GM10266 (cell line): ENCODE data around the gene THRA.
A peak's percentile ranks its signal among the peaks of the same experiment; 100 is the strongest.

Experiments used
- DNase-seq: peaks from one replicate; pipeline ENCODE4 v3.0.0; 2012; ENCODE audit errors: extremely low spot score
- CTCF ChIP-seq: IDR thresholded peaks from 2 replicates; pipeline ENCODE4 v1.5.1; 2012; ENCODE audit warnings: mild to moderate bottlenecking, low read depth; ENCODE audit not compliant: control insufficient read depth, insufficient read depth; ENCODE audit errors: missing control alignments

The THRA gene

GRCh38 chr17:40028595-40028994 is 34.2 kb upstream of the THRA start:
- DNase-seq, result no peak
- TF ChIP-seq CTCF, result no peak

GRCh38 chr17:40031706-40032105 is 31.1 kb upstream of the THRA start:
- no peak for DNase-seq
- no peak for TF ChIP-seq CTCF

GRCh38 chr17:40032322-40033320 is 30.1 kb upstream of the THRA start:
- DNase-seq, result no peak
- no peak for TF ChIP-seq CTCF

- TF ChIP-seq CTCF, result no peak
- DNase-seq, result no peak
Observed at GRCh38 chr17:40033339-40033738, 29.4 kb upstream of the THRA start.

GRCh38 chr17:40034426-40035161 is 28.2 kb upstream of the THRA start:
- no peak for TF ChIP-seq CTCF
- DNase-seq, result no peak

GRCh38 chr17:40035162-40035559 is 27.6 kb upstream of the THRA start:
- DNase-seq, result no peak

More at GRCh38 chr17:40035162-40035559, 27.6 kb upstream of the THRA start:
- TF ChIP-seq CTCF, result peak; percentile 36
